ENCODE data around the gene ZNF511.

Gene ZNF511

GRCh38 chr10:133277993-133278576 is 30.6 kb upstream of the ZNF511 start:
- peaks cover 37% of the 10 kb centered on the region for H3K4me1 ChIP-seq (ENCODE audit: control insufficient read depth, low read length)
- H3F3A ChIP-seq (ENCODE audit: control insufficient read depth, insufficient read depth) = no peaks in the 10 kb centered on the region
- H3K4me3 ChIP-seq (ENCODE audit: low read length) = no peak overlapping the region
- TF ChIP-seq EZH2phosphoT487 (IDR thresholded peaks at IDR 0.05; ENCODE audit: borderline replicate concordance, low read length) = no peak
- no peak for TF ChIP-seq CTCF (IDR thresholded peaks at IDR 0.05; ENCODE audit: low read depth, low read length, poor library complexity, severe bottlenecking)
- H4K20me1 ChIP-seq (ENCODE audit: control insufficient read depth, insufficient read depth, low read depth, low read length) = no peaks in the 10 kb centered on the region
- no peak overlapping the region for H3K4me2 ChIP-seq (ENCODE audit: low read length)
- no peaks in the 10 kb centered on the region for H3K9me3 ChIP-seq (ENCODE audit: control insufficient read depth, insufficient read depth, low read length)
- peaks cover 9% of the 10 kb centered on the region for H3K27me3 ChIP-seq (ENCODE audit: control insufficient read depth, low read length)
- peaks cover 8% of the 10 kb centered on the region; the same call in 1 of the 2 replicates for H3K36me3 ChIP-seq (ENCODE audit: control insufficient read depth, low read length)
- no peaks in the 10 kb centered on the region for H3K9me2 ChIP-seq (replicated peaks; ENCODE audit: control insufficient read depth, low read length)
- no peaks in the 10 kb centered on the region for H3K79me2 ChIP-seq (ENCODE audit: control insufficient read depth, low read length)
- H3K27ac ChIP-seq (ENCODE audit: low read depth, low read length) = no peak overlapping the region

GRCh38 chr10:133278577-133279265 is 30.0 kb upstream of the ZNF511 start:
- H3K79me2 ChIP-seq (ENCODE audit: control insufficient read depth, low read length) = no peaks in the 10 kb centered on the region
- no peaks in the 10 kb centered on the region for H3K9me2 ChIP-seq (replicated peaks; ENCODE audit: control insufficient read depth, low read length)
- peaks cover 9% of the 10 kb centered on the region for H3K27me3 ChIP-seq (ENCODE audit: control insufficient read depth, low read length)
- TF ChIP-seq CTCF (IDR thresholded peaks at IDR 0.05; ENCODE audit: low read depth, low read length, poor library complexity, severe bottlenecking) (no peak), EZH2phosphoT487 (IDR thresholded peaks at IDR 0.05; ENCODE audit: borderline replicate concordance, low read length) (no peak)
- no peaks in the 10 kb centered on the region for H4K20me1 ChIP-seq (ENCODE audit: control insufficient read depth, insufficient read depth, low read depth, low read length)
- H3K4me3 ChIP-seq (ENCODE audit: low read length) = no peak overlapping the region
- peaks cover 10% of the 10 kb centered on the region; the same call in 1 of the 2 replicates for H3K36me3 ChIP-seq (ENCODE audit: control insufficient read depth, low read length)
- no peaks in the 10 kb centered on the region for H3F3A ChIP-seq (ENCODE audit: control insufficient read depth, insufficient read depth)
- no peak overlapping the region for H3K27ac ChIP-seq (ENCODE audit: low read depth, low read length)
- H3K4me2 ChIP-seq (ENCODE audit: low read length) = no peak overlapping the region
- peaks cover 37% of the 10 kb centered on the region for H3K4me1 ChIP-seq (ENCODE audit: control insufficient read depth, low read length)
- no peaks in the 10 kb centered on the region for H3K9me3 ChIP-seq (ENCODE audit: control insufficient read depth, insufficient read depth, low read length)

GRCh38 chr10:133279326-133280226 is 29.1 kb upstream of the ZNF511 start:
- H3F3A ChIP-seq (ENCODE audit: control insufficient read depth, insufficient read depth) = no peaks in the 10 kb centered on the region
- H3K9me2 ChIP-seq (replicated peaks; ENCODE audit: control insufficient read depth, low read length) = no peaks in the 10 kb centered on the region
- no peak overlapping the region for H3K4me3 ChIP-seq (ENCODE audit: low read length)
- H3K4me2 ChIP-seq (ENCODE audit: low read length) = no peak overlapping the region
- peaks cover 36% of the 10 kb centered on the region for H3K4me1 ChIP-seq (ENCODE audit: control insufficient read depth, low read length)
- H3K27me3 ChIP-seq (ENCODE audit: control insufficient read depth, low read length) = peaks cover 9% of the 10 kb centered on the region
- H3K9me3 ChIP-seq (ENCODE audit: control insufficient read depth, insufficient read depth, low read length) = no peaks in the 10 kb centered on the region
- no peak overlapping the region for H3K27ac ChIP-seq (ENCODE audit: low read depth, low read length)
- TF ChIP-seq CTCF (IDR thresholded peaks at IDR 0.05; ENCODE audit: low read depth, low read length, poor library complexity, severe bottlenecking) = no peak
- no peak for TF ChIP-seq EZH2phosphoT487 (IDR thresholded peaks at IDR 0.05; ENCODE audit: borderline replicate concordance, low read length)
- no peaks in the 10 kb centered on the region for H4K20me1 ChIP-seq (ENCODE audit: control insufficient read depth, insufficient read depth, low read depth, low read length)
- H3K36me3 ChIP-seq (ENCODE audit: control insufficient read depth, low read length) = peaks cover 18% of the 10 kb centered on the region; the same call in 1 of the 2 replicates
- no peaks in the 10 kb centered on the region for H3K79me2 ChIP-seq (ENCODE audit: control insufficient read depth, low read length)

All from DOHH2 (cell line).